Measurements from ENCODE around the gene FGD3.

FGD3 gene

DNA sequence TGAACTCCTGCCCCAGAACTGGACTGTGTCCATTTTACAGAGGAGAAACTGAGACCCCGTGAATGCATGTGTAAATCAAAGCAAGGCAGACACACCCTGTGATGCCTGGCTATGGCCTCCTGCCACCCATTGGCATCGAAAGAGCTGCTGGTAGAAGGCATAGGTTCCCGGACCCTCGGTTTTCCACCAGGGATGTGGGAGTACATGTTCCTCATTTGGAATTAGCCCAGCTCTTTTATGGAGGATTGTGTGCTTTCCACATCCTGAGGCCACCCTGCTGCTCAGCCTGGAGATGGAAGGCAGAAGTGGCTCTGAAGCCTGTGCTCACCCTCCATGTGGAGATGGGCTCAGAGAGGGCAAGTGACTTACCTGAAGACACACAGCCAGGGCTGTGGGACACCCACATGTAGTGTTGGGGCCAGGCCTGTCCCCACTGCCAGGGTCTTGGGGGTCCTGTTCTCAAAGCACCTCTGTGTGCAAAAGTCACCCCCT is 114.0 kb downstream of the FGD3 start:
- TF ChIP-seq GATA2 (IDR thresholded peaks at IDR 0.05; ENCODE audit: low read depth, low read length) (no peak), GATA3 (IDR thresholded peaks at IDR 0.05; ENCODE audit: low read depth, low read length) (no peak)

DNA sequence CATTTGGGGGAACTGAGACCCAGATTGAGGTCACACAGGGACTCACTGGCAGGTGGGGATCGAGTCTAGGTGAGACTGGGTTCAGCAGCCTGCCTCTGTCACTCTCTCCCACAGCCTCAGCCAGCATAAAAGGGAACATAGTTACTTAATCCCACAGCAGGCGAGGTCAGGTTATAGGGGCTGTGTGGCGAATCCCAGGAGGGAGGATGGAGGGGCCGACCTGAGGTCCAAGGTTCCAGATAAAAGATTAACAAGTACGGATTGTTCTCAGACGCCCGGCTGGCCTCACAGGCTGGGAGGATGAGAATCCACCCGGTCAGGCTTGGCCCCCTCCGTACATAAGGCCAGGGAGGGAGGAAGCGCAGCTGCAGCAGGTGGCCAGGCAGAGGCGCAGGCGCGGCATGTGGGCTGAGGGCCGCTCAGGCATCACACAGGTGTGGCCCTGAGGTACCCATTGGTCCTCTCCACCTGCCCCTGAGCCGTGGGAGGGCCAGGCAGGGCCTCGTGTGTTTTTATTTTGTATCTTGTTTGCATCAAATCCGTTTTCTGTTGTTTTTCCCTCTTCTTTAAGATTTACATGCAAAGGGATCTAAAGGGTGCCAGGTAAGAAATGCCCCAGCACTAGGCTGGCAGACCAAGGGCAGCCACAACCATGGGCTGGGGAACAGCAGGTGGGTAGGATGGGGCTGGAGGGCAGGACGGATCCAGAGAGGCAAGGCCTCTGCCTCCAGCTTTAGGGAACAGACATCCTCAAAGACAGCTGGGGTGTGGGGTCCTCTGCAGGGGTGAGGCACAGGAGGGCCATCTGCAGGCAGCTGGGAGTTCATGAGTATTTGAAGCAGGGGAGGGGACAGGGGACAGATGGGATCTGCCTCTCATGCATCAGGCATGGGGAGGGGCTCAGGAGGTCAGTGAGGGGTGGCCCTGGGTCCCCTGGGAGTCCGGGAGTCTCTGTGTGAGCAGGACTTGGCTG is 114.8 kb downstream of the FGD3 start:
- TF ChIP-seq GATA3 (IDR thresholded peaks at IDR 0.05; ENCODE audit: low read depth, low read length): no peak
- no peak for TF ChIP-seq GATA2 (IDR thresholded peaks at IDR 0.05; ENCODE audit: low read depth, low read length)

DNA sequence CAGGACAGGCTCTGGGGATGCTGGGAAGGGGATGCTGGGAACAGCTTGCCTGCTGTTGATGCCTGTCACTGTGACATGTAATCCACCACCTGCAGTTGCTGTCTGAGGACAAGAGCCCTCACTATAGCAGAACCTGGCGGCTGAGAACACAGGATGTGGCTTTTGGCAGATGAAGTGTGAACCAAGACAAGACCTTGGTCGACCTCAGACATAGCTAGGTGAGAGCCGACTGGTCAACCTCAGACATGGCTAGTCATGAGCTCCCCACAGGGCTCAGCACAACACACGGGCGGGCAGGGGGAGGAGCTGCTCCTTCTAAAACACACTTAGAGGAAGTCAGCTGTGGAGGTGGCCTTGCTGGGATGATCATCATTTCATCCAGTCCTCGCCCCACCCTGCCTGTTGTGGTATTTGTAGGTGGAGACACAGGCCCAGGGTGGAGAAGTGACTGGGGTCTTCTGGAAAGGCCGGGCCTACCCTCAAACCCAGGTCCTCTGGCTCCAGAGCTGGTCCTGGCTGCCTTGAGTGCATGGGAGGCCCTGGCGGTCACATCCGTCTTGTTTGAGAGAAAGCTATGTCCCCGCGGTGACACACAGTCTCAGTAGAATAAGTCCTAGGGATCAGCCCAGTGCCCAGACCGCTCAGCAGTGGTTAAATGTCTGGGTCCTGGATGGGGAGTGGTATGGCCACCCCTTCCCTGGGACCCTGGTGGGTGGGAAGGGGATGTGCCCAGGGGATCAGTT is 117.2 kb downstream of the FGD3 start:
- TF ChIP-seq GATA2 (IDR thresholded peaks at IDR 0.05; ENCODE audit: low read depth, low read length) (no peak), GATA3 (IDR thresholded peaks at IDR 0.05; ENCODE audit: low read depth, low read length) (no peak)

DNA sequence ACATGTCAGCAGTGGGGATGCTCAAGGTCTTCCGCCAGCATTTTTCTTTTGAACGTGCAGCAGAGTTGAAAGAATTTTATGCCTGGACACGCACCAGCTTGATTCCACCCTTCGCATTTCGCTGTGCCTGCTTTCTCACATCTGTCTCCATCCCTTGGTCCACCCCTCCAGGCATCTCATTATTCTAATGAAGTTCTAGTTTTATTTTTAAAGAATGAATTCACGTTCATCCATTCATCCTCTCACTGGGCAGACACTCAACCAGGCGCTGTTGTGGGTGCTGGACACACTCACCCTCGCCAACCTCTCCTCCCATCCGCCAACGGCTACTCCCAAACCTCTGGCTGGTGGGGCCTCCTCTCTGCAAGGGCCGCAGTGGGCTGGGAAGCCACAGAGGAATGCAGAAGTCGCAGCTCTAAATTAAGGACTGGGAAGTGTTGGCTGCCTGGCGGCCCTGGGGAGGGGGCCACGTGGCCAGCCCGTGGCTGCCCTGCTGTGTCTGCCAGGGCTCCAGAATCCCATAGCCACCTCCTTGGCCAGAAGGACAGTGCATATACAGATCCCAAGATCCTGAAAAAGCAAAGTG is 117.9 kb downstream of the FGD3 start:
- TF ChIP-seq GATA3 (IDR thresholded peaks at IDR 0.05; ENCODE audit: low read depth, low read length): no peak
- TF ChIP-seq GATA2 (IDR thresholded peaks at IDR 0.05; ENCODE audit: low read depth, low read length): no peak

DNA sequence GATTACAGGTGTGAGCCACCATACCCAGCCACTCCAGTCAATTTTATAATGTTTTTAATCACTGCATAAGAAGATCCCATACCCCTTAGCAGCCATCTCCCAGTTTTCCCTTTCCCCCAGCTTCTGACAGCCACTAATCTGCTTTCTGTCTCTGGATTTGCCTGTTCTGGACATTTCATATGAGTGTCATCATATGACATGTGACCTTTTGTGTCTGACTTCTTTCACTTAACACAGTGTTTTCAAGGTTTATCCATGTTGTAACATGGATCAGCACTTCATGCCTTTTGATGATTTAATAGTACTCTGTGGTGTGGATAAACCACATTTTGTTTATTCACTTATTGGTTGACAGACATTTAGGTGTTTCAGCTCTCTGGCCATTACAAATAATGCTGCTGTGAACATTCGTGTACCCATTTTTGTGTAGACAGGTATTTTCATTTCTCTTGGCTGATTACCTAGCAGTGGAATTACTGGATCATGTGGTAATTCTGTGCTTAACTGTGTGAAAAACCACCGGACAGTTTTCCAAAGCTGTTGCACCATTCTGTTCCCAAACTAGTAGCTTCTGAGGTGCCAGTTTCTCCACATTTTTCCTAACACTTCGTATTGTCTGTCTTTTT is 119.8 kb downstream of the FGD3 start:
- TF ChIP-seq GATA3 (IDR thresholded peaks at IDR 0.05; ENCODE audit: low read depth, low read length) (no peak), GATA2 (IDR thresholded peaks at IDR 0.05; ENCODE audit: low read depth, low read length) (no peak)

DNA sequence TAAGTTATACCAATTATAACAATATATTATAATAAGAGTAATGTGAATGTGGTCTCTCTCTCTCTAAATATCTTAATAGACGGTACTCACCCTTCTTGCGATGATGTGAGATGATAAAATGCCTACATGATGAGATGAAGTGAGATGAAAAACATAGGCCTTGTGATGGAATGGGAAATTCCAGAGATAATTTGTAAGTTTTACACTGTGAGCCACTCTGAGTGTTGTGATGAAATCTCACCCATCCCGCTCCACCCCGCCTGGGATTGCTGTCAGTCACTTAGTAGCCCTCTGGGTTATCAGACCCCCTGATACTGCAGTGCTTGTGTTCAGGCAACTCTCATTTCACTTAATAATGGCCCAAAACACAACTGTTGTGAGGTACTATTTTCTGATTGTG is 121.6 kb downstream of the FGD3 start:
- TF ChIP-seq GATA3 (IDR thresholded peaks at IDR 0.05; ENCODE audit: low read depth, low read length) (no peak), GATA2 (IDR thresholded peaks at IDR 0.05; ENCODE audit: low read depth, low read length) (no peak)

DNA sequence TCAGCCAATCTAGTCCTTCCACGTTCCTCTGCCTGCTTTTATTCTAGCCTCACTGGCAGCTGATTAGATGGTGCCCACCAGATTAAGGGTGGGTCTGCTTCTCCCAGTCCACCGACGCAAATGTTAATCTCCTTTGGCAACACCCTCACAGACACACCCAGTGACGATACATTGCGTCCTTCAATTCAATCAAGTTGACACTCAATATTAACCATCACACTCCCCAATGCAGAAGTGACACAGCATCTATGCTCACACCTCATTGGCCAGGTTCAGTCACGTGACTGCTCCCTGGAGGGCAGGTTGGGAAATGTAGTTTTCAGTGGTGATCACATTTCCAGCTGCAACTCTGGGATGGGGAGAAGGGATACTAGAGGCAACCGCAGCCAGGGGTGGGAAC is 124.1 kb downstream of the FGD3 start:
- TF ChIP-seq GATA3 (IDR thresholded peaks at IDR 0.05; ENCODE audit: low read depth, low read length) (no peak), GATA2 (IDR thresholded peaks at IDR 0.05; ENCODE audit: low read depth, low read length) (no peak)

DNA sequence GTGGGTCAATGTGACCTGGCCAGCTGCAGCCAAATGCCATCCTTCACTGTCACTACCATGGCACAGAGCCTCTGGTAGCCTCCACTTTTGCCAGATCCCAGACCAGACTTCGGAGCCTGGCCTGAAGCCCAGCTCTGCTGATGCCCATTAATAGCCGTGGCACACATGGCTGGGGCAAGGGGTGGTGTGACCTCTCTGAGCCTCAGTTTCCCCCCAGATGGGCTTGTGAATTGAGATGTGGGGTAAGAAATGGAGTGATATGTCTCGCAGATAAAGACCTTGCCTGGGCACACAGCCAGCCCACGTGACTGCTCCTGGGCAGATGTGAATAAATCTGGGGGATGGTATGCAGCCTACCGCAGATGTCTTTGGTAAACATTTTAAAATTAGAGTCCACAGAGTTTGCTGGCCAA is 125.1 kb downstream of the FGD3 start:
- TF ChIP-seq GATA3 (IDR thresholded peaks at IDR 0.05; ENCODE audit: low read depth, low read length) (no peak), GATA2 (IDR thresholded peaks at IDR 0.05; ENCODE audit: low read depth, low read length) (peak; percentile 47; the same call in 1 of the 2 replicates)

DNA sequence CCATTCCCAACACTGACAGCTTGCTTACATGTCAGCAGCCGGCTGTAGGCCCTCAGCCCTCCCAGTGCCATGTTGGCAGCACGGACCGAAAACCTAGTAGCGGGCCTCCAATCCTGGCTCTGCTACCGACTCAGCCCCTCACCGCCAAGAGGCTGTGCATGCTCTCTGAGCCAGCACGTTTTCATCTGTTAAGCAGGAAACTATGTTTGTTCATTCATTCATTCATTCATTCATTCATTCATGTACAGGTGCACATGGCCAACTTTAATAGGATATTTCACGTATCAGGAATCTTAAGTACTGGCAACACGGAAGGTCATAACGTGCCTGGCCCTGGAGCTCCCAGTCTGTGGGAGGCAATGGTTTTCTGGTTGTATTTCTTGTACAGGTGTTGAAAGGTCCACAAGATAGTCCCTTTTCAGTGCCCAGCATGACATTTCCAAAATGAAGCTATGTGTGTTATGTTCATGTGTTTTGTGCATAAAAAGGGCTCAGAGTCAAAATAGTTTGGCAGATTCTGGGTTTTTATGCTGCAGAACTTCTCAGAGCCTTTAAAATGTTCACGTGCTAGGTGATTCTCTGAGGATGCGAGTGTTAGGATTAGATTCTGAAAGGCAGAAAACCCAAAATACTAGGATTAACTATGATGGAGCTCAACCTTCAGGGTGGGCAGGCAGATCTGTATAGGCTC is 128.9 kb downstream of the FGD3 start:
- TF ChIP-seq GATA3 (IDR thresholded peaks at IDR 0.05; ENCODE audit: low read depth, low read length): no peak
- no peak for TF ChIP-seq GATA2 (IDR thresholded peaks at IDR 0.05; ENCODE audit: low read depth, low read length)

DNA sequence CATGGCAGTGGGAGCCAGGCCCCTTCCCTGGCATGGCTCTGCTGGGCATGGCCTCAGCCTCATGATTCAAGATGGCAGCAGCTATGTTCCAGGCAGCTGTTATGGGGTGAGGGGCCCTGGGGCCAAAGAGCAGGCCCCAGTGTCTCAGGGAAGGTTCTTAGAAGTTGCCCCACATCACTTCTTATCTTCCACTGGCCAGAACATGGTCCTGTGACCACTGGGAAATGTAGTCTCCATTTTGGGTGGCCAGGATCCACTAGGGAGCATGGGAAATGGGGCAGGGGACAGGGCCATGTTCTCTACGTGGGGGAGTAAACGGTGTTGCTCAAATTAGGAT is 129.4 kb downstream of the FGD3 start:
- TF ChIP-seq GATA3 (IDR thresholded peaks at IDR 0.05; ENCODE audit: low read depth, low read length) (no peak), GATA2 (IDR thresholded peaks at IDR 0.05; ENCODE audit: low read depth, low read length) (no peak)

DNA sequence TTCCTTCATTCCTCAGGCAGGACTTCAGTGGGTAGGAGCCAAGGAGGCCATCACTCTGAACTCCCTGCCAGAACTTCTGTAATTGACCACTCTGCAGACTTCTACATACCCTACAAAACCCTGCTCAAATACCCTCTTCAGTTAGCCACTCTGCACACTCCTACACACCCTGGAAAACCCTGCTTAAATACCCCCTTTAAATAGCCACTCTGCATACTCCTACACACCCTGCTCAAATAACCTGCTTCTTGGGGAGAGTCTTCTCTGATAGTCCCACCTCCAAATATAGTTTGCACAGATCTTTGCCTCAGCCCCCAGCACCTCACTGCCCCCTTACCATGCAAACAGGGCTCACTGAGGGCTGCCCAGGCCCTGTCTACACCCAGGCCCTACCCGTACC is 130.0 kb downstream of the FGD3 start:
- TF ChIP-seq GATA3 (IDR thresholded peaks at IDR 0.05; ENCODE audit: low read depth, low read length): no peak
- TF ChIP-seq GATA2 (IDR thresholded peaks at IDR 0.05; ENCODE audit: low read depth, low read length): no peak

DNA sequence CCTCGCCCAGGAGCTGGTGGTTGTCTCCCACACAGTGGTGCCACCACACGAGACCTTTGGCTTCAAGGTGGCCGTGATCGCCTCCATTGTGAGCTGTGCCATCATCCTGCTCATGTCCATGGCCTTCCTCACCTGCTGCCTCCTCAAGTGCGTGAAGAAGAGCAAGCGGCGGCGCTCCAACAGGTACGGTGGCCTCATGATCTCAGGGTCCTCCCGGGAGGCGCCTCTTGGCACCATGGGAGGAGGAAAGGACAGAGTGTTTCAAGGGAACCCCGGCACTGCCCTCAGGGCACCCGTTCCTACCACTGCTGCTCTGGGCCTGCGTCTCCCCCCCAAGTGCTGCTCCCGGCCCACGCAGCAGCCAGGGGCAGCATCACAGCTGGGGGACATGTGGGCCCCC is 130.5 kb downstream of the FGD3 start:
- TF ChIP-seq GATA2 (IDR thresholded peaks at IDR 0.05; ENCODE audit: low read depth, low read length) (no peak), GATA3 (IDR thresholded peaks at IDR 0.05; ENCODE audit: low read depth, low read length) (no peak)

DNA sequence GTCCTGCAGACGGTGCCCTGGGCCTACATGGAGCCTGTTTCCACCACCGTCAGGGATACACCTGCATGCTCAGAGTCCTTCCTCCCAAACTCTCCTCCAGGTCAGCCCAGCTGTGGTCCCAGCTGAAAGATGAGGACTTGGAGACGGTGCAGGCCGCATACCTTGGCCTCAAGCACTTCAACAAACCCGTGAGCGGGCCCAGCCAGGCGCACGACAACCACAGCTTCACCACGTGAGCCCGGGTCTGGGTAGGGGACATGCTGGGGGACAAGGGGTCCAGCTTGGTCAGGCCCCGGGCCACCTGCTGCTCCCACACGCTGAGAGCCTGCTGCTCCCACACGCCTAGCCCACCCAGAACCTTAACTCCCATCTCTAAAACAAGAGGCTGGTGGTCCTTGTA is 132.0 kb downstream of the FGD3 start:
- TF ChIP-seq GATA3 (IDR thresholded peaks at IDR 0.05; ENCODE audit: low read depth, low read length) (no peak), GATA2 (IDR thresholded peaks at IDR 0.05; ENCODE audit: low read depth, low read length) (no peak)
